Right atrium auricular region (tissue), 2 donors: Measurements from ENCODE around the gene ACYP1. TPM values are rescaled to one million over a fixed set of nuclear protein-coding genes. Genes with fewer than 3 reads are reported as not detected.

Source experiments
- DNase-seq: peaks from one replicate; pipeline ENCODE4 v3.0.0-alpha.2; 2019; ENCODE audit warnings: low spot score
- H3K27ac ChIP-seq, 2 donors: fragments of 200-600 bp; sonication (generic); 1 replicate in 1 of 2; 2 replicates in 1 of 2; pipeline ENCODE4 v1.5.1; 2016 to 2019
- H3K27me3 ChIP-seq, 2 donors: fragments of 200-600 bp; sonication (generic); one replicate each; pipeline versions ENCODE4 v1.5.1 to v1.6.0; 2017 to 2019
- H3K36me3 ChIP-seq: fragments of 200-600 bp; sonication (generic); one replicate; pipeline ENCODE4 v1.5.1; 2016
- H3K4me1 ChIP-seq, 2 donors: fragments of 200-600 bp; sonication (generic); one replicate each; pipeline versions ENCODE4 v1.5.1 to v1.6.0; 2017 to 2019
- H3K4me3 ChIP-seq, 2 donors: fragments of 200-600 bp; sonication (generic); 1 replicate in 1 of 2; 2 replicates in 1 of 2; pipeline ENCODE4 v1.5.1; 2017 to 2019; ENCODE audit warnings: mild to moderate bottlenecking in 1 of 2, moderate library complexity in 1 of 2
- H3K9me3 ChIP-seq, 2 donors: fragments of 200-600 bp; sonication (generic); one replicate each; pipeline ENCODE4 v1.5.1; 2019
- total RNA-seq, 2 donors: library from RNA; depleted of rRNA; stranded (reverse); fragments of >200 nt; gene quantifications; one replicate each; pipeline ENCODE4 v1.1.0, GENCODE V29; 2016
- TF ChIP-seq, protein P1 (sequence below), 2 donors: fragments of 200-600 bp; sonication (generic); IDR thresholded peaks; one replicate each; pipeline ENCODE4 v1.5.1; 2019; ENCODE audit warnings: antibody characterized with exemption in 2 of 2

The ACYP1 gene
- total RNA-seq, 2 donors from 2014 or later = 11.0 to 19.5 TPM

DNA sequence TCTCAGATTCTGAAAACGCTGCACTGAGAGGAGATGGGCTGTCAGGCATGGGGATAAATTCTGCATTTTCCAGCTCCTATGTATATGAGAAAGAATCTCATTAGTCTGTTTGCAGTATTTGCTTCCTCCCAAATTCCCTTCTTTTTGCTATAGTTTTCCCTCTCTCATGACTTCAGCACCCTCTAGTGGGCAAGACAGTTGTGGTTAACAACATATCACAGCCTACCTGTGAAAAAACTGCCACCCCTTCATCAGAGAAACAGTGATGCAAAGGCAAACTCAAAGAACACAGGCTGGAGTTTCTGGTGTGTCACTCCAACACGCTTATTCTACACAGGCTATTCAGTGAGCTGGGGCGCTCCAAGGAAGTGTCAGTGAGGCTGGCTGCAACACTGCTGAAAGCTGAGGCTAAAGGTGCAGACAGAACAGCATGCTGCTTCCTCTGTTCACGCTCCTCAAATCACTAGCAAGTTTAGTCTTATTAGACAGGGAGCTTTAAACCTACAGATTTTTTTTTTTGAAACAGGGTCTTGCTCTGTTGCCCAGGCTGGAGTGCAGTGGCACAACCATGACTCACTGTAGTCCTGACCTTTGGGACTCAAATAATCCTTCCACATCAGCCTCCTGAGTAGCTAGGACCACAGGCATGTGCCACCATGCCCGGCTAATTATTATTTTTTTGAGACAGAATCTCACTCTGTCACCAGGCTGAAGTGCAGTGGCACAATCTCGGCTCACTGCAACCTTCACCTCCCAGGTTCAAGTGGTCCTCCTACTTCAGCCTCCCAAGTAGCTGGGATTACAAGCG lies 24.9 kb upstream of the ACYP1 start:
- no peak for DNase-seq
- Histone ChIP-seq H3K9me3 (no peaks in the 10 kb centered on the region), H3K27me3 (no peaks in the 10 kb centered on the region), H3K4me3 (no peak overlapping the region), H3K27ac (no peak overlapping the region), H3K4me1 (no peaks in the 10 kb centered on the region), H3K36me3 (peaks cover 85% of the 10 kb centered on the region)
- TF ChIP-seq, protein P1, sequence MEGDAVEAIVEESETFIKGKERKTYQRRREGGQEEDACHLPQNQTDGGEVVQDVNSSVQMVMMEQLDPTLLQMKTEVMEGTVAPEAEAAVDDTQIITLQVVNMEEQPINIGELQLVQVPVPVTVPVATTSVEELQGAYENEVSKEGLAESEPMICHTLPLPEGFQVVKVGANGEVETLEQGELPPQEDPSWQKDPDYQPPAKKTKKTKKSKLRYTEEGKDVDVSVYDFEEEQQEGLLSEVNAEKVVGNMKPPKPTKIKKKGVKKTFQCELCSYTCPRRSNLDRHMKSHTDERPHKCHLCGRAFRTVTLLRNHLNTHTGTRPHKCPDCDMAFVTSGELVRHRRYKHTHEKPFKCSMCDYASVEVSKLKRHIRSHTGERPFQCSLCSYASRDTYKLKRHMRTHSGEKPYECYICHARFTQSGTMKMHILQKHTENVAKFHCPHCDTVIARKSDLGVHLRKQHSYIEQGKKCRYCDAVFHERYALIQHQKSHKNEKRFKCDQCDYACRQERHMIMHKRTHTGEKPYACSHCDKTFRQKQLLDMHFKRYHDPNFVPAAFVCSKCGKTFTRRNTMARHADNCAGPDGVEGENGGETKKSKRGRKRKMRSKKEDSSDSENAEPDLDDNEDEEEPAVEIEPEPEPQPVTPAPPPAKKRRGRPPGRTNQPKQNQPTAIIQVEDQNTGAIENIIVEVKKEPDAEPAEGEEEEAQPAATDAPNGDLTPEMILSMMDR (IDR thresholded peaks at IDR 0.05) = peak; percentile 42 to 81

DNA sequence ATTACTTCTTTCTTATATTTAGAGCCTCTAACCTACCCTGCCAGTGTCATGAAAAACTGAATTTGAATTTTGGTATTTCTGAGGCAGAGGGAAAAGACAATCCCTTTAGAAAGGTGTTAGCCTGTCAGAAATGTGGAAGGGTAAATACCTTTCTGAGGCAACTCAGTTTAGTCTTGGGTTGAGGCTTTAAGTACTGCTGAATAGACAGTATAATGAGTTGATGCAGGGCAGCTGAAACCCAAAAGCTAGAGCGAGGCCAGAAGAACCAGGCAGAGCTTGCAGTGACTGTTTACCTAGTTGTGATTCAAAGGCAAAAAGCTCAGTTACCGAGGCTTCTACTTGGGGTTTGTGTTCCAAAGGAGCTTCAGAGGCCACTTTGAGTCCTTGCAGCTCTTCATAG lies 24.3 kb upstream of the ACYP1 start:
- Histone ChIP-seq H3K27ac (no peak overlapping the region), H3K9me3 (no peaks in the 10 kb centered on the region), H3K36me3 (peaks cover 85% of the 10 kb centered on the region), H3K4me3 (no peak overlapping the region), H3K27me3 (no peaks in the 10 kb centered on the region), H3K4me1 (no peaks in the 10 kb centered on the region)
- no peak for DNase-seq
- TF ChIP-seq, protein P1 (IDR thresholded peaks at IDR 0.05) = no peak

DNA sequence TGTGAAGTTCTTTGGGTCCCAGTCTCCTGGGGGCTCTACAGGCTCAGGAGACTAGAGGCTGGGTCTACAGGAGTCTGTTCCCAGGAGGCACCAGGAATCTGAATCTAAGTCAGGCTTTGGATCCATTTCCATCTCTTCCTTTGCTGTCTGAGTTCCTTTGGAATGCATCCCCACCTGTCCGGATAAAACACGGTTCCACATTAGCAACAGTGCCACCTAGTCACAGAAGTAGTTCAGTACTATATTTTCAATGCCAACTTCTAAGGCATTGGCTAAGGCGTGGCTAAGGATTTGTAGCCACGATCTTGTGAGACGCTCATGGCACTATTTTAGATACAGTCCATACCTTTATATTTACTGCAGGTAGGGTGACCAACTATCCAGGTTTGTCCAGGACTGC lies 20.7 kb upstream of the ACYP1 start:
- Histone ChIP-seq H3K27me3 (no peaks in the 10 kb centered on the region), H3K9me3 (no peaks in the 10 kb centered on the region), H3K4me1 (no peaks in the 10 kb centered on the region), H3K4me3 (no peak overlapping the region), H3K27ac (no peak overlapping the region), H3K36me3 (peaks cover 62% of the 10 kb centered on the region)
- TF ChIP-seq, protein P1 (IDR thresholded peaks at IDR 0.05) = no peak
- no peak for DNase-seq

DNA sequence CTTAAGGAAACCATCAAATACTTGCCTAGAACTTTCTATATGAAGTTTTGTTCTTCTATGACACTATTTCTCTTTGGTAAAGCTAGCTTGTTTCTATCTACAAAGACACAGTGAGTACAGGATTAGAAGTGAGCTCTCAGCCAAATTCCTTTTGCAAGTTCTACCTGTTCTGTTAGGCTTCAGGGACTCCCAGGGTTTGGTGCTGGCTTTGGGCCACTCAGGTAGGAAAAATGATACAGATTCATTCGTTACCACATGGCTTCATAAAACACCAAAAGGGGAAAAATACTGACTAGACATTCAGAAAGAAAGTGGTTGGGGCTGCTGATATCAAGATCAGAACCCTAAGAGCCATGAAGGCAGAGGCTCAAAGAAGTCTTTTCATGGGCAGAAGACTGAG lies 19.4 kb upstream of the ACYP1 start:
- H3K9me3 ChIP-seq = no peaks in the 10 kb centered on the region
- TF ChIP-seq, protein P1 (IDR thresholded peaks at IDR 0.05) = no peak
- H3K27ac ChIP-seq = no peak overlapping the region
- DNase-seq = no peak
- H3K27me3 ChIP-seq = no peaks in the 10 kb centered on the region
- peaks cover 55% of the 10 kb centered on the region for H3K36me3 ChIP-seq
- H3K4me1 ChIP-seq = no peaks in the 10 kb centered on the region
- no peak overlapping the region for H3K4me3 ChIP-seq

DNA sequence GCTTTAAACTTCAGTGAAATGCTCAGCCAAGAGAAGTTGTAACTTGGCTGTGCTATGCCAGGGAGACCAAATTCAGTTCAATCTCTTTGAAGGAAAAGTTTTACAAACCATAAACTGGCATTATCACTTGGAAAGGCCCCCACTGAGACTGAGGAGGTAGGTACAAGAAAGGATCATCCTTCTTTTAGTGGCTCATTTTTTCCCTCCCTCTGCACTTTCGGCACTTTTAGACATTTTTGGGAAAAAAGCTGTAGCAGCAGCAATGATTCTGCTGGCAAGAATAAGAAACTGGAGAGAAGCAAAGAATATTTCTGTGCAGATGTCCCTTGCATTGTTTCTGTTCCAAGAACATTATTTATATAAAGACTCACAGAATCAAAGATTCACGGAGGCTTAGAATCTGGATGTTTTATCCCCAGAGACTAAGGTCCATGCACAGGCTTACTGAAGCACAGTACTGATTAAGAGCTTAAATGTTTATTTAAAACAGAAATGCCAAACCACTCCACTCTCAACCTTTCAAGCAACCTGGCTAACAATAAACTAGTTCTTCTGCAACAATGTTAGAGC lies 17.9 kb upstream of the ACYP1 start:
- Histone ChIP-seq H3K27ac (no peak overlapping the region), H3K9me3 (no peaks in the 10 kb centered on the region), H3K27me3 (no peaks in the 10 kb centered on the region), H3K4me3 (no peak overlapping the region), H3K36me3 (peaks cover 40% of the 10 kb centered on the region), H3K4me1 (no peaks in the 10 kb centered on the region)
- DNase-seq = no peak
- TF ChIP-seq, protein P1 (IDR thresholded peaks at IDR 0.05) = no peak
